Left ventricle myocardium superior (tissue), 1 donor: Measurements from ENCODE around the gene EEF1A1. TPM values are rescaled to one million over a fixed set of nuclear protein-coding genes. Genes with fewer than 3 reads are reported as not detected.
"Not testable (repeated sequence)": the region's sequence is repeated elsewhere in the genome, so short reads cannot be mapped to it uniquely, and the experiment has no call there.

Experiments used
- ATAC-seq: fragments of 200-7000 bp; cut with Tn5 transposase; one replicate; pipeline ENCODE4 v1.9.1; 2020; ENCODE audit warnings: mild to moderate bottlenecking, moderate library complexity
- DNase-seq: peaks from one replicate; pipeline ENCODE4 v3.0.0-alpha.2; 2020
- intact Hi-C: fragments of 100-400 bp; cut with micrococcal nuclease; formaldehyde crosslinking; loops from one replicate; pipeline ENCODE4 v1.11.0; 2022
- long read RNA-seq: library from polyadenylated mRNA; unstranded; transcript quantifications from one replicate; pipeline ENCODE4 v2.0.0, GENCODE V29; 2021
- total RNA-seq: library from RNA; stranded (reverse); fragmentation: NEBNext Ultra II Directional; extraction: Animal tissue kit (Norgen Biotek cat#: 25700); gene quantifications from one replicate; pipeline ENCODE4 v1.2.1, GENCODE V29; 2021
- donor health status: DM: no; HTN: yes; CAD: no; lungs with severe emphysema.

The EEF1A1 gene
- total RNA-seq, result 1,360 TPM
- long read RNA-seq, full-length matches to known transcripts, result 548 of 622 reads
- long read RNA-seq, partial matches to known transcripts, result 64 of 622 reads
- long read RNA-seq, other reads (novel, unspliced or antisense), result 10 of 622 reads

DNA sequence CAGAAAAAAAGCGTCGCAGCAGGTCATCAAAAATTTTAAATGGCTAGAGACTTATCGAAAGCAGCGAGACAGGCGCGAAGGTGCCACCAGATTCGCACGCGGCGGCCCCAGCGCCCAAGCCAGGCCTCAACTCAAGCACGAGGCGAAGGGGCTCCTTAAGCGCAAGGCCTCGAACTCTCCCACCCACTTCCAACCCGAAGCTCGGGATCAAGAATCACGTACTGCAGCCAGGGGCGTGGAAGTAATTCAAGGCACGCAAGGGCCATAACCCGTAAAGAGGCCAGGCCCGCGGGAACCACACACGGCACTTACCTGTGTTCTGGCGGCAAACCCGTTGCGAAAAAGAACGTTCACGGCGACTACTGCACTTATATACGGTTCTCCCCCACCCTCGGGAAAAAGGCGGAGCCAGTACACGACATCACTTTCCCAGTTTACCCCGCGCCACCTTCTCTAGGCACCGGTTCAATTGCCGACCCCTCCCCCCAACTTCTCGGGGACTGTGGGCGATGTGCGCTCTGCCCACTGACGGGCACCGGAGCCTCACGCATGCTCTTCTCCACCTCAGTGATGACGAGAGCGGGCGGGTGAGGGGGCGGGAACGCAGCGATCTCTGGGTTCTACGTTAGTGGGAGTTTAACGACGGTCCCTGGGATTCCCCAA, at the start of gene EEF1A1:
EEF1A1 (minus strand) TSS at position 345 of the 663 bp plus-strand sequence. CDS start 1,006 bp downstream, outside the sequence.
- intact Hi-C loops, result no loop called here
- peak; percentile 91 for ATAC-seq
- peak; percentile 97 for DNase-seq

DNA sequence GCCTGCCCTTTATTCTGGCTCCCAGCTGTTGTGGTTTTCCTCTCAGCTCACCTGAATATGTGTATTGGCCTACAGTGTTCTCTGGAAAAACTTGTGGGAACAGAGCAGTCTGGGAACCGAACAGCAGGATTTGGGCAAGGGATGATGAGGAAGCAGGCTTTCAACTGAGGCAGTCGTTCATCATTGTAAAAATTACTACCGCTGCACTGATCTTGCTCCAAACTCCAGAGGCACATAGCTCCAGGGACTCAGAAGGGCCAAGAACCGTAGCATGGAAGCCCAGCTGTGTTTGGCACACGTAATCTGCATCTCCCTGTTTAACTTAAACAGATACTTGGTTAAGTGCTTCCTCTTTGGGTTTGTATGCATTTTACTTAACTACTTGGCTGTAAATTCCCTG, 48.3 kb upstream of the EEF1A1 start:
- intact Hi-C loops, result no loop called here
- DNase-seq (no peak), ATAC-seq (no peak)

DNA sequence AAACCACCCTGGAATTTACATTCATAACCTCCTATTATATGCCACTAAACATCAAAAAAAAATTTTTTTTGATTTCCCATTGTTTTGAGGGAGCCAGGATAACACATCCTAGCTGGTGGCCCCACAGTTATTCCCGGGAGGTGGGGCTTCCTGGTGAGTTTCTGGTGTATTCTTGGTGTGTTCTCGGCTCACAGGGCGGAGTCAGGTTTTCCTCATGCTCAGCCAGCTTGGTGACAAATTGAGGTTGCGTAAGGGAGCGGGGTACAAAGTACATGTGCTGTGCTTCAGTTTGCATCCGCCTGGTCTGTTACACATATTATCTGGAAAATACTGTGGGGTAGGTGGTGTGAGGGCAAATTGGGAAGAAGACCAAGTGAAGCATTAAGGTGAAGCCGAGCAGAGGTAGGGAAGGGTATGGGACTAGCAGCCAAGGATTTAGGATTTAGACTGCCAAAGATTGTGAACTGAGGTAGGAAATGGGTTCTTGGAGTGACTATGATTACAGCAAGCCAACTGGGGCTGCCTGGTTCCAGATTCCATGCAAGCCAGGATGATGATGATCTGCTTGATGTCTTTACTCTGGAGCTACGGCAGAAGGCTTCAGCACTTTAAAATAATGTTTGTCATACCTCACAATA, 46.2 kb upstream of the EEF1A1 start:
- DNase-seq (peak; percentile 54), ATAC-seq (peak; percentile 36)
- intact Hi-C loops, result no loop called here

DNA sequence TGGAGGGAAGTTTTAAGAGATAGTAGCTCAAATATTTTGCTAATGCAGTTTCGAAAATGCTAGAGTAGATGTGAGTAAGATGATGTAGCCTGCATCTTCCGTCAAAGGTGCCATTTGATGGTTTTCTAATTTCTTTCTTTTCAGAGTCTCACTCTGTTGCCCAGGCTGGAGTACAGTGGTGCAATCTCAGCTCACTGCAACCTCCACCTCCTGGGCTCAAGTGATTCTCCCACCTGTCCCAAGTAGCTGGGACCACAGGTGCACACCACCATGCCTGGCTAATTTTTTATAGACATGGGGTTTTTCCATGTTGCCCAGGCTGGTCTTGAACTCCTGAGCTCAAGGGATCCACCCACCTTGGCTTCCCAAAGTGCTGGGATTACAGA, 45.6 kb upstream of the EEF1A1 start:
- ATAC-seq, intact Hi-C loops, DNase-seq: not testable (repeated sequence)

- DNase-seq (no peak), ATAC-seq (no peak)
- intact Hi-C loops, result no loop called here
Measured at GRCh38 chr6:73565767-73566485, 45.1 kb upstream of the EEF1A1 start.

- no peak for ATAC-seq
- DNase-seq, result no peak
- intact Hi-C loops, result no loop called here
Measured at GRCh38 chr6:73564578-73565345, 43.9 kb upstream of the EEF1A1 start.

DNA sequence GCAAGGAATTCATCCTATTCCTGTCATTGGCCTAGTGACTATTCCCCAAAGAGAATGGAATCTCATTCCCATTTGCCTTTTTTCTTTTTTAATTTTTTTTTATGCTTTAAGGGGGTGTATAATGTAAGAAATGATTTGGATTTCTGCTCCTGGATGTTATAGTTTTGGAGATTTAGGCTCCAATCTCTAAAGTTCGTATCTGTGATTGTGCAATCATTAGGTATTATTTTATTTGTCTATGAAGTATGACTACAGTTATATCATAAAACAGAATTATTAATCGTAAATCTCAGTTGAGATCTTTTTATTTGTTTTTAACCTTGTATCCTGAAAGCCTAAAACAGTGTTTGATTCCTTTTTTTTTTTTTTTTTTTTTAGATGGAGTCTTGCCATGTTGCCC, 41.7 kb upstream of the EEF1A1 start:
- DNase-seq (no peak), ATAC-seq (no peak)
- intact Hi-C loops, result no loop called here

DNA sequence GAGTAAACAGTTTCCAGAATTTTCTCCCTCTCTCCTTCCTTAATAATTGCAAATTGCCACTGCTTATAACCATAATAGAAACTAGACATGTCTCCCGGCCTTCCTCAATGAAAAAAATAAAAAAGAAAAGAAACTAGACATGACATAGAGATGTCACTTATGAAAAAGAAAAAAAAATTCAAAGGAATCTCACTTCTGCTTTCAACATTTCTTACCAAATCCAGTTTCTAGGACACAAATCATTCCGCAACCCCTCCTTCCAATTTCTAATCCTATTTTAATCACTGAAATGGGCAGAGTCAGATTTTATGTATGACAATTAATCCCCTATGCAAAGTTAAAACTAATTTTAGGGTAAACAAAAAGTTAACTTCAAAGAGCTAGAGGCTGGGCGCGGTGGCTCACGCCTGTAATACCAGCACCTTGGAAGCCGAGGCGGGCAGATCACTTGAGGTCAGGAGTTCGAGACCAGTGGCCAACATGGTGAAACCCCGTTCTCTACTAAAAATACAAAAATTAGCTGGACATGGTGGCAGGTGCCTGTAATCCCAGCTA, 40.1 kb upstream of the EEF1A1 start:
- DNase-seq (no peak), ATAC-seq (no peak)
- intact Hi-C loops, result no loop called here

- intact Hi-C loops, result no loop called here
- ATAC-seq (no peak), DNase-seq (no peak)
Measured at GRCh38 chr6:73560182-73560732, 39.4 kb upstream of the EEF1A1 start.

GRCh38 chr6:73559399-73559794, 38.6 kb upstream of the EEF1A1 start:
- DNase-seq, ATAC-seq, intact Hi-C loops: not testable (repeated sequence)

GRCh38 chr6:73558624-73559398, 38.0 kb upstream of the EEF1A1 start:
- ATAC-seq, result no peak
- intact Hi-C loops, result no loop called here
- DNase-seq, result no peak

DNA sequence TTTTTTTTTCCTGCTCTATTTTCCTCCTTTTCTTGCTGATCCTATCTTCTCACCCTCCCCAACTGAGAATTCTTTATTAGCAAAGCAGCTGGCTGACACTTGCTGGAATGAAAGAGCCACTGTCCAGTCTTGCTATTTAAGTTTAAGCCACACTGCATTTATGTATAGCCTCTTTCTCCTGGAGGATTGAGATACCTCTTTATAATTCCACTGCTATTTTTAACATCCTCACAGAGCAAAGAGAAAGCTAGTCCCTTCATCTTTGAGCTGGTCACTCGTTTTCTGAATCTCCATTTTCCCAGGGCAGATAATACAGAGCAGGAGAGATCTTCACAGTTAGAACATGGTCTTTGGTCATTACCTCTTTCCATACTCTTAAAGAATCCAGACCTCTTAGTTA, 36.0 kb upstream of the EEF1A1 start:
- ATAC-seq (no peak), DNase-seq (no peak)
- intact Hi-C loops, result no loop called here

DNA sequence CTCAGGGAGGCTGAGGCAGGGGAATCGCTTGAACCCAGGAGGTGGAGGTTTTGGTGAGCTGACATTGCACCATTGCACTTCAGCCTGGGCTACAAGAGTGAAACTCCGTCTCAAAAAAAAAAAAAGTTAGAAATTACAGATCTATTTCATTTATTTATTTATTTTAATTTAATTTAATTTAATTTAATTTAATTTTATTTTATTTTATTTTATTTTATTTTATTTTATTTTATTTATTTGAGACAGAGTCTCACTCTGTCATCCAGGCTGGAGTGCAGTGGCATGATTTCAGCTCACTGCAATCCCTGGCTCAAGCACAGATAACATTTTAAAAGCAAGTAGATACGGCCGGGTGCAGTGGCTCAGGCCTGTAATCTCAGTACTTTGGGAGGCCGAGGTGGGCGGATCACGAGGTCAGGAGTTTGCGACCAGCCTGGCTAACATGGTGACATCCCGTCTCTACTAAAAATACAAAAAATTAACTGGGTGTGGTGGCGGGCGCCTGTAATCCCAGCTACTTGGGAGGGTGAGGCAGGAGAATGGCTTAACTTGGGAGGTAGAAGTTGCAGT, 34.6 kb upstream of the EEF1A1 start:
- DNase-seq, ATAC-seq, intact Hi-C loops: not testable (repeated sequence)

DNA sequence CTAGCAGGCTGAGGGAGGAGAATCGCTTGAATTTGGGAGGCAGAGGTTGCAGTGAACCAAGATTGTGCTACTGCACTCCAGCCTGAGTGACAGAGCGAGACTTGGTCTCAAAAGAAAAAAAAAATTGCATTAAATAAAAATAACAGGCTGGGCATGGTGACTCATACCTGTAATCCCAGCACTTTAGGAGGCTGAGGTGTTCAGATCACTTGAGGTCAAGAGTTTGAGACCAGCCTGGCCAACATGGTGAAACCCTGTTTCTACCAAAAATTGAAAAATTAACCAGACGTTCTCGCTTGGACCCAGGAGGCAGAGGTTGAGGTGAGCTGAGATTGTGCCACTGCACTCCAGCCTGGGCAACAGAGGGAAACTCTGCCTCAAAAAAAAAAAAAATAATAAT, 30.3 kb upstream of the EEF1A1 start:
- DNase-seq, intact Hi-C loops, ATAC-seq: not testable (repeated sequence)

DNA sequence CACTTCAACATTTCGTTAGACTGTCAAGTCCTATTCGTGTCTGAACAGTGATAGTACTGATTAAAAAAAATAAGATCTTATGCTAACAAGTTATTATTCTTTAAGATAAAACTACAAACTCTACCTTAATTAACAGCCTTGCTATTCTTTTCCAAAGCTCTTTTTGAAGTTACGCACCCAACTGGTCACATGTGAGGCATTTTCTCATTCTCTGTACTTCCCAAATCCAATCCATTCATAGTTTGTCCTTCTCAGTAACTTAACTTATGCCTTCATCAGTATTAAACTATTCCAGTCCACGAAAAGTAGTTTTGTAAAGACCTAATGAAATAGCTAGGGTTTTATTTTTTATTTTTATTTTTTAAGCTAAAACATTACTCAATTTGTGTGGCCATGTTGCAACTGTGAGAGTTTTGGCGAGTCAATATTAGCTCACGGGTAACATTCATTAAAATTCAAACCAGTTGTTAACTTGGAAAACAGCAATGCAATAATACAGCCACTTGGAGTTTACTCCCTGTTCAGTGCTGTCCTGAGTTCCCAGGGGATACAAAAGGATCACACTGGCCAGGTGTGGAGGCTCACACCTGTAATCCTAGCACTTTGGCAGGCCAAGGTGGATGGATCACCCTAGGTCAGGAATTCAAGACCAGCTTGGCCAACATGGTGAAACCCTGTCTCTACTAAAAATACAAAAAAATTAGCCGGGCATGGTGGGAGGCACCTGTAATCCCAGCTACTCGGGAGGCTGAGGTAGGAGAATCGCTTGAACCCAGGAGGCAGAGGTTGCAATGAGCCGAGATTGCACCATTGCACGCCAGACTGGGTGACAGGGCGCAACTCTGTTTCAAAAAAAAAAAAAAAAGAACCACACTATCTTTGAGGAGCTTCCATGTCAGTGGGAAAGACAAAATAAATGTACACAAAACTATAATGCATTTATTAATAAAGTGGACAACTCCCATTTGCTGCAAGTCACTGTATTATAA, 27.9 kb upstream of the EEF1A1 start:
- no peak for DNase-seq
- no peak for ATAC-seq
- intact Hi-C loops, result no loop called here

DNA sequence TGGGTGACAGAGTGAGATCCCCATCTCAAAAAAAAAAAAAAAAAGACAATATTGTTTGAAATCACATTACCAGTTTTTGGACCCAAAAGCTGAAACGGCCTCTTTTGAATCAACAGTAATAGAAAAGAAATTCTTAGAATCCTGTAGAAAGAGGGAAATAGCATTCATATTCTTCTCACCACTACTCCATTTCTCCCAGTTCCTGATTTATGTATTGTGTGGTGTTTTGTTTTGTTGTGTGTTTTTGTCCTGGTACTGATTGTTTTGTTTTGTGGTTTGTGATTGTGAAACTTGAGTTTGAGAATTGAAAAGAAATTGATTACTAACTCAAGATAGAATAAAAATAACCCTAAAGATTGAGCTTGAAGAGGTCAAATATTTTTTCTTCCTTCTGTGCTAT, 26.2 kb upstream of the EEF1A1 start:
- ATAC-seq, result no peak
- intact Hi-C loops, result no loop called here
- no peak for DNase-seq

DNA sequence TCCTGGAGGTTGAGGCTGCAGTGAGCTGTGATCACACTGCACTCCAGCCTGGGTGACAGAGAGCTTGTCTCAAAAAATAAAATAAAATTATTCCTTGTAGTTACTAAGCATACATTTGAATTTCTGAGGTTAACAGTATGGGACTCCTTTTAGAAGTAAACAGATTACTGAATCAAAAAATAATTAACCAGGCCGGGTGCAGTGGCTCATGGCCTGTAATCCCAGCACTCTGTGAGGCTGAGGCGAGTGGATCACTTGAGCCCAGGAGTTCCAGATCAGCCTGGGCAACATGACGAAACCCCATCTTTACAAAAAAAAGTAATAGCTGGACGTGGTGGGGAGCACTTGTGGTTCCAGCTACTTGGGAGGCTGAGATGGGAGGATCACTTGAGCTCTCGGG, 22.1 kb upstream of the EEF1A1 start:
- intact Hi-C loops, result no loop called here
- no peak for ATAC-seq
- no peak for DNase-seq
